Muscle of arm (tissue), 12 donors: ENCODE measurements around the gene PDGFD. TPM values are rescaled to one million over a fixed set of nuclear protein-coding genes. Genes with fewer than 3 reads are reported as not detected.

Experiments used
- DNase-seq: peaks from one replicate; pipeline ENCODE4 v3.0.0-alpha.2; 2013
- polyA plus RNA-seq, 12 donors: library from polyadenylated mRNA; unstranded; fragments of 120-200 nt; gene quantifications; one replicate each; pipeline ENCODE4 v1.2.1, GENCODE V29; 2013; ENCODE audit not compliant: insufficient read length in 12 of 12

PDGFD gene
- polyA plus RNA-seq, 12 donors: 12.6 to 44.4 (median 20.3) TPM; not detected in 1

DNA sequence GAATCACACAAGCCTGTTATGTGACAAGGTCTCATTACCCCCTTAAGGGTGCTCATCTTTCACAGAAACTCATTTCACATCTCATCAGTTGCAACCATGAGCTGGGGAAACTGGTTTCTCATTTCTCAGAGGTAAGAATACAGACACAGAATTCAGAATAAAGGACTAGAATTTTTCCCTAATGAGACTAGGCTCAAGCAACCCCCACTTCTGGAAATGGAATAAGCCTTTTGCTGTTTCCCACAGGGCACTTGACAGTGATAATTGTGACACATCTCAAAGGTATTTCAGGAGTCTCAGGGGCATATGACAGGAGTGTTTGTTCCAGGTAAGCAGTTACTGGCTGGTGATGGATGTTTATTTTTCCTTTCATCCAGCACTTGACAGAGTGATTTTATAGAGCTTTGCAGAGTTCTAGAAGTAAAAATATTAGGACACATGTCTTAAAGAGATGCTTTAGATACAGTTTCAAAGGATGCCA lies 240.5 kb downstream of the PDGFD start:
- DNase-seq: no peak

DNA sequence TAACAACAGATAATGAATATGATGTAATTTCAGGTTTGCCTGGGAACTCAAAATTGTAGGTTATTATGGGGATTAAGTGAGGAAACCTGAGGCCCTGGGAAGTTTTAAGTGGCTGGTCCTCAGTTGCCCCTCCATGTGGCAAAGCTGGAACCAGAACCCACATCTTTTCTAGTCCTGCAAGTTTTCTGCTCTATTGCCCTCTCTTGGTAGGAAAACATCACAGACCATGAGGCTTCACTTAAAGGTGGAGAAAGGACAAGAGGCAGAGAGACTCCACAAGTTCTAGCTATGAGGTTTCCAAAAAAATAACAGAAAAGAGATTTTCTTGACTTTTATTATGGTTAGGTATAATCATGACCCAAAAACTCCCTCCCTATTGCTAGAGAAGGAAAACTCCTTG lies 243.0 kb downstream of the PDGFD start:
- DNase-seq: no peak

DNA sequence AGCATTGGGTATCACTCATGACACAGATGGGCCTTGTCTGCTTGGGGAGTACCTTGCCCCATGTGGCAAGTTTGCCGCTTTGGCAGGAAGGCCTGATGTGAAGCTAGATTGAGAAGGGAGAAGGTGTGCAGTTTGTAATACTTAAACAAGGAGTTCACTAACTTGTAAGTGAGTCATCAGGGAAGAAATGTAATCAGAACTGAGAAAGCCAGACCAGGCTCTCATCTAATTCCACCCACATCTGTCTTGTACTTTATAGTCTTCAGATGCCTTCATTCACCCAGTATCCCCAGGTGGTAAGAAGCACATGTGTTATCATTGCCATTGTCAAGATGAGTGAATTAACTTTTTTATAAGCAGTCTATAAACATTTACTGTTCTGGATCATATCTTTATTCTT lies 243.5 kb downstream of the PDGFD start:
- no peak for DNase-seq

DNA sequence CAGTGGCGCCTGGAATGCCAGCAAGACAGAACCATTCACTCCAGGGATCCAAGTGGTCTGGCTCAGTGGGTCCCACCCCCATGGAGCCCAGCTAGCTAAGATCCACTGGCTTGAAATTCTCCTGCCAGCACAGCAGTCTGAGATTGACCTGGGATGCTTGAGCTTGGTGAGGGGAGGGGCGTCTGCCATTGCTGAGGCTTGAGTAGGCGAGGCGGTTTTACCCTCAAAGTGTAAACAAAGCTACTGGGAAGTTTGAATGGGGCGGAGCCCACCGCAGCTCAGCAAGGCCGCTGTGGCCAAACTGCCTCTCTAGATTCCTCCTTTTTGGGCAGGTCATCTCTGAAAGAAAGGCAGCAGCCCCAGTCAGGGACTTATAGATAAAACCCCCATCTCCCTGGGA lies 253.2 kb downstream of the PDGFD start:
- DNase-seq: no peak

DNA sequence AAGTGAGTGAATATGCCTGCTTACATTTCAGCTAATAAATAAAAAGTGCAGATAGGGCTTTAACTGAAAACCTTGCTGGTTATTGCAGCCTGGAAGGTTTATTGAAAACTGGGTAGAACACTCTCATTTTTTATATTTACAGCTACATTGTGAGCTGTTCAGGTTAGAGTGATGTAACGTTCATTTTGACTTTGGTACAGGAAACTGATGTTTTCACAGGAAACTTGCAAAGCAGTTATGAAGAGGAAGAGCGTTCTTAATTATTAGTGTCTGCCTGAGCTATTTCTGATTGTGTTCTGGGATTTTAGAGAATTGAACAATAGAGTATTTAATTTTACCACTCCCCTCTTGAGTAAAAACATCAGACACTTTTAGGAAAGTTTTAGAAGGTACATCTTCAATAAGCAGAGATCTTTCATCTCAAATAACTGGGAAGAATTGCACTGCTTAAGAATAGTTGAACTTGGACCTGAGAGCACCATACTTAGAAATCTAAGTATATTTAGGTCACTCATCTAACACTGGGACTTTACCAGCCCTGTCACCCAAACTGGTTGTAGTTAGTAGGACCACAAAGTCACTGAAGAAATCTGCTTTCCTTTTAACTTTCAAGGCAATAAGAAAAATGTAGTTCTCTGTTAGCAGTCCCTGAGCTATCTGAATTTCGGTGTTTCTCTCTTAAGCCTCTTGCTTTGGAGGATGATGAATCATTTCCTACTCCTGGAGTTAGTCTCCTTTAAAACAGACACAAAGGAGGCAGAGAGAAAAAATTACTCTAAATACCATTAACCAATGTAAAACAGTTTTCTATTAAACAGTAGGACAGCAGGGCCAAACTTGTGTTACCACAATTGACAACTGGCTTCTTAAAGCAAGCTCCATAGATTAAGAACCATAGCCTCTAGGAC lies 256.1 kb downstream of the PDGFD start:
- DNase-seq: no peak

DNA sequence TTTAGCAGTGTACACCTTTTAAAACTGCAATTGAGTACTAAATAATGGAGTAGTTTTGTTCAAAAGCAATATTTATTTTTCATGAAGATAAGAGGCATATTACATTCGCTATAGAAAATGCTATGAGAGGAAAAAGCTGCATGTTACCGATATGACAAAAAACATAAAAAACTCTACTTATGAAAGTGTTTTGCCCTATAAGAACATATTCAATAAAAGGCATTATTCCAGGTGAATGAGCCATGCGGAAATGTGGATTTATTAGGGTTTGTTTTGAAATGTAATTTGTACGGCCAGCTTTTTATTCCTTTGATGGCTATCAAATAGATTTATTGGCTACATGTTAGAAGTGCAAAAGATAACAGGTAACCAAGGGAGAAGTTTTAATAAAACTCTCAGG lies 256.8 kb downstream of the PDGFD start:
- no peak for DNase-seq

DNA sequence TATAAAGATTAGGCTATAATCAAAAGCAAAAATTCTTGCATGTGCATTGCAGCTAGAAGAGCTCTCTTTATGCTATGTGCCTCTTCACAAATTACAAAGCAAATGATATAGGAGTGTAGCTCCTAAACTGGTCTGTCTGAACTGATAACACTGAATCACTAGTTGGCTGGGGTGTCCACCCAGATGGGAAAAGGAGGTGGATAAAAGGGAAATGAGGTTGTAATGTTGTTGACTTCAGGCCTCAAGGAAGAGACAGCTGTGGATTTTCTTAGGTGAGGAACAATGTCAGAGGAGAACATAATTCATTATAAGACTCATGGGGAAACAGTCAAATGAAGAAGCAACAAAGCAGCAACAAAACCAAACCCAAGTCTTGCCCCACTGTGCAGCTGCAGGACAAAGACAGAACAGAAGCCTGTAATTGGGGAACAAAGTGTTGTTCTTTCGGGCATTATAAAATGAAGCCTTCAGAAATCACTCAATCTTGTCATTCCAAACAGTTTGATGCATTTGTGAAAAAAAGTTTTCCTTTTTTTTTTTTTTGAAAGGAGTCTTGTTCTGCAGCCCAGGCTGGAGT lies 257.6 kb downstream of the PDGFD start:
- DNase-seq: no peak

DNA sequence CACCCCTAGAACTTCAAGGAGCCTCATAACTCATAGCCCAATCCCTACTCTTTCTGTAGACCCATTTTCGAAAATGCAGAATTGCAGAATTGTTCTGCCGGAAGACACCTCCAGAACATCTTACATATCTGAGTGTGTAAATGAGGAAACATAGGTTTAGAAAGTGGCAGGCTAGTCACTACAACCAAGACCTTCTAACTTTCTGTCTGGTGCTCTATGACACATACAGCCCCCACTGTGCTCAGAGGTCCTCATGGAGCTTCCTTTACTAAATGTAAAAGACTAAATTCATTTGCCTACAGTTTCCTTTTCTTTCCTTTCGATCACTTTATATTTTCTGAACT lies 259.7 kb downstream of the PDGFD start:
- no peak for DNase-seq

DNA sequence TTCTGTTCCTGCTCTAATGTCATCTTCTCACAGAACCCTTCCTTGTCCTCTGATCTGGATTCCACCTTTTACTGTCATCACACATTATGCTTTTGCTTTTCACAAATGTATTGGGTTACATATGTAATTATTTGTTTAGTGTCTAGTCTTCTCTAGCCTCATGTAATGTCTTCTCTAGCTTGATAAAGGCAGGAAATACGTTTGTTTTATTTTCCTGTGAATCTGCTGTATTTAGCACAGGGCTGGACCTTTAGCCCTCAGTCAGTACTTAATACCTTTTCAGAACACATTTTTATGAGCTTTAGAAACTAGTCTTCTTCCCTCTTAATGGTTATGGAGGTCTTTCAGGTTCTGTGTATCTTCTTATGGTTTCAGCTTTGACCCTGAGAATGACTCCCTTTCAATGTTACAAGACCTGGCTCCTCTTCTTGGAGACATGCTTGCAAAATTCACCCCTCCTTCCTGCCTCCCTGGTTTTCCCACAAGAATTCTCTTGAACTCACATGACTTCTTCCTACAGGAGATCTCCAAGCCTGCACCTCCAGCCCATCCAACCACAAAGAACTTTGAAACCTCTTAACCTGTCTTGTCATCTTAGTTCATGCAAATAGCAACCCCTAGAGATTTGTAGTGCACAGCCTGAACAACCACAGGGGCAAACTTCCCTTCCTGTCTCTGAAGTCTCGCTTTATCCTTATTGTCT lies 260.2 kb downstream of the PDGFD start:
- no peak for DNase-seq

DNA sequence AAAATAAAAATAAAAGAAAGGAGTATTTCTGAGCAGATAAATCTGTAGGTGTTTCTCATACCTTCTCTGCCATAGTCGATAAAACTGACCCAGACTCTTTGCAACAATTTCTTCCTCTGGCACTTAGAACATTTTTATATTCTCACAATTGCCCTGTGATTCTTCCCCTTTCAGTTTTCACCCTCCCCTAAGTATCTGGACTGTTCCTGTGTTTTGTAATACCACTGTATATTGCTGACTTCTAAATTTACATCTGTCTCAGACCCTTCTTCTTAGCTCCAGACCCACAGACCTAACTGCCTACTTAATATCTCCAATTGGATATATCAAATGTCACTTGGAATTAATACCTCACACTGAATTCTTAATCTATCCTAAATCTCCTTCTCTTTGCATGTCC lies 261.0 kb downstream of the PDGFD start:
- DNase-seq: no peak

DNA sequence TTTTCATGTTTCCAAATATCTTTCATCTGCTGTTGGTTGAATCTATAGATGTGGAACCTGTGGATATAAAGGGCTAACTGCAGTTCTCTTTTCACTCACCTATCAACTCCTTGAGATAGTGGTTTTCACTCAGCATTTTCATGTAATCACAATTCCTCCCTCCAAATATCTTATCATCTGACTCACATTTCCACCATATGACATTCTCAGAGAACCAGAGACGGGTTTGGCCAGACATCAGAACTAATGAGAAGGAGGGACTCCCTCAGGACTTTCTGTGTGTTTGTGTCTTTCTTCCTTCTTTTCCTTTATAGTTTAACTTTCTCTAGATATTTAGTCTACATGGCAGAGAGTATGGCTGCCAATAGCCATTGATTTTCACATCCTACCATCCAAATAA lies 262.3 kb downstream of the PDGFD start:
- no peak for DNase-seq

DNA sequence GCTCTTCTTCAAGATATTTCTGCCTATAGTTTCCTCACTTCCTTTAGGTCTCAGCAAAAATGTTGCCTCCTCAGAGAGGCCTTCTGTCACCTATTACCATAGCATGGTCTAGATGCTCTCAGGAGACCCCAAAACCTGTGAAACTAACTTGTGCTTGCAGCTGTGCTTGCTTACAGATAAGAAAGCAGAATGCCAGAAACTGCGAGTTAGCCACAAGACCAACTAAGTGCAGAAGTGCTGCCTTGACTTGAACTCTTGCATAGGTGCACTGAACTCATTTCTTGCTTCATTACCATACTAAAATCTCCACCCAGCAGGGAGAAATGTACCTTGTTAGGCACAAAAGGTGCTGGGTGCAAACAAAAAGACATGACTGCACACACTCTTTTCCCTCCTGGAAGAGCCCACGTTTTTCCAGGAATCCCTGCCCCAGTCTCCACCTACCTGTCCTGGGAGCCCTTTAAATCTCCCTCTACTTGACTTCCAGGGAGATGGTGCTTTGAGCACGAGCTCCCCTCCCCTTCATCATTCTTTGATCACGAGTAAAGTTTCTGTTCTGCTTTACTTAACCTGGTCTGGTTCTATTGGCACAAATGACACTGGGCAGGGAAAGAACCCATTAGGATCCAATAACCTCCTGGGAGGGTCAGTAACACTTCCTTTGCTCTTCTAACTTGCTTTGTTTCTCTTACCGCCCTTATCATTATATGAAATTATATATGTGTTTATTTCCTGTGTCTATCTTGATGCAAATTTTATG lies 265.2 kb downstream of the PDGFD start:
- no peak for DNase-seq

DNA sequence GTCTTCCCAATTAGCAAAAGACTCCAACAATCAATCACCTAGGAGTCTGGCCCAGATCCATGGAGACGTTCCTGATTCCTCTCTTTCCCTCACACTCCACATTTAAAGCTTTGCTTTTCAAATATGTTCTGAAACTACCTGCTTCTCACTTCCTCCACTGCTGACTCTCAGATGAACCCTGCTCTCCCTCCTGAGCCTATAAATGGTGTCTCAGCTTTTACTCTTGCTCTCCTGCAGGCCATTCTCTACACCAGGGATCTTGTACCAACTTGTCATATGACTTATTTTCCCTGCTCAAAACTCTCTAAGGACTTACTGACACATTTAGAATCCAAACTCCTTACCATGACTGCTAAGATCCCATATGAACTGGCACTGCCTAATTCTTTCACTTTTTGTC lies 265.9 kb downstream of the PDGFD start:
- no peak for DNase-seq

DNA sequence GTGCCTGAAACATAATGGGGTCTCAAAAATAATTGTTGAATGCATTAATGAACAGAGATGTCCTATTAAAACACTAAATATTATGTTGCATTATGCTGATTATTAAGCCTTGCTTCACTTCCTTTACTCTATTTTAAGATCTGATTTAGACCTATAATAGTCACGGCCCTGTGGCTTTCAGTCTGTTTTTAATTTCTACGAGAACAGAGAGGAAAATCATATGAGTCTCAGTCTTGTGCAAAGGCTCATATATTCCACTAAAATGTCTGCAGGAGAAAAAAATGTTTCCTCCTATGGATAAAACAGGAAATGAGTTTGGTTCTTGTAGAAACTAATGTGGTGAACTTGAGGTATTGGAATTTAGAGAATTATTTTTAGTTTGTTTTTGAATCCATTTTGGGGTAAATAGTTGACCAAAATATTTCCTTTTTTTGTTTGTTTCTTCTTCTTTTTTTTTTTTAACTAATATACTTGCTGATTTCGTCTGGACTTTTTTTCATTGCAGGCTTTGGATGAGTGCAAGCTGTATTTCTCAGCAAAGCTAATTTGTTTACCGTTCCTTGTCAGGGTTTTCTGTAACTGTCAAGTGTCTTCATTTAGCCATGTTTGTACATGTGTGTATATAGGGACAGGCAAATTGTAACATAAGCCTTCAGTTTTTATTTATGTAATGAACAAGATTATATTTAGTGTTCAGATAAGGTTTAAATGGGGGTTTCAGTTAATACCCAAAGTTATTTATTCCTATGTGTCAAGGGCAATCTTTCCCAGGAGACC lies 266.6 kb downstream of the PDGFD start:
- no peak for DNase-seq

DNA sequence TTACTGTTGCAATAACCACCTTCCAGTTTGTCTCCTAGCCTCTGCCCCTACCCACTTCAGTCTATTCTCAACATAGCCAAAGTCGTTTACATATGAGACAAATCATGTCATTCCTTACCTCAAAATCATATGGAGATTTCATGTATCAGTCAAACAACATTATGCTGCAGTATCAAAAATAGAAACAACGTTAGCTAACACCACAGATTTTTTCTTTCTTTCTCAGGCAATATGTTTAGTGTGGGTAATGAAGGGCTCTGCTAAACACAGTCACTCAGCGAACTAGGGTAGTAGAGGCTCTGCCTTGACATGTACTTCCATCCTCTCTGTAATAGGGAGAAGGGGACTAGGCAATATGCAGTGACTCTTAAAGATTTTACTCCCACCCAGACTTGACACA lies 268.8 kb downstream of the PDGFD start:
- DNase-seq: no peak

DNA sequence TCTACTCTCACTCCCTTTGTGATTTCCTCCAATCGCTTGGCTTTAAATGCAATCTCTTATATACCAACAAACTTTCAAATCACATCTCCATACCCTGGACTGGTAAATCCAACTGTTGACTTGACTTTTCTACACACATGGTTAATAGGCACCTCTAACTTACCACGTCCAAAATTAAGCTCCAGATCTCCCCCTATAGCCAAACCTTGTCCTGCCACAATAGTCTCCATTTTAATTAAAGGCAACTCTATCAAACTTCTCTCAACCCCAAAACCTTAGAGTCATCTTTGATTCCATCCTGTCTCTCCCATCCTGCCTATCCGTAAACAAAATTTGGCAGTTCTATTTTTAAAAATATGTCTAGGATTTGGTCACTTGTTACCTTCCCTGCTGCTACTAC lies 269.3 kb downstream of the PDGFD start:
- DNase-seq: no peak

DNA sequence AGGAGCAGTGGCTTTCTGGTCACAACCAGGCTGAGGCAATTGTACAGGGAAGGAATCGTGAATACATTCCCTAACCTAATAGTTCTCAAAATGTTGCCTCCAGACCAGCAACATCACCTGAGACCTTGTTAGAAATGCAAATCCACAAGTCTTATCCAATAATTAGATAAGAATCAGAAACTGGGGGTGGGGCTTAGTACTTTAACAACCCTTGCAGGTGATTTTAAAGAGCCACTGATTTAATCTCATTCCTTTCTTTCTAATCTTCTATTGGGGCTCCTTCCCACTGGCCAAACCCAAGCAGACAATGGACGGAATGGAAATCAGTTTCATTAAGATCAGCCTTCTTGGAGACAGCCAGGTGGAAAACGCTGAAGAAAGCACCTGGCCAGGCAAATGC lies 269.9 kb downstream of the PDGFD start:
- no peak for DNase-seq

DNA sequence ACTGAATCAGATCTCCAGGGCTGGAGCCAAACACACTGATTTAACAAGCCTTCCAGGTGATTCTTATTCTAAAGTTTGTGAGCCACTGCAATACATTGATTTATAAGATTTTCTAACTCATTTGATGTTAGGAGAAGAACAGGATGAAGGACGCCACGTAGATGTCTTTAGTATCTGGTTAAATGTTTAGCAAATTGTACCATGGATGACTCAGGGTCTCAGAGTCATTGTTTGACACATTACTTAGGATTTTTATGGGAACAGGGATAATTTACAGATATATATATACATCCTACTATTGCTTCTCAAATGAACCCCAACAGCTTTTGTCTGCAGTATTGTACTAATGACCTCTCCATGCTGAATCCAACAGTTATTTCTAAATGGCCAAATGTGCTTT lies 270.6 kb downstream of the PDGFD start:
- no peak for DNase-seq

DNA sequence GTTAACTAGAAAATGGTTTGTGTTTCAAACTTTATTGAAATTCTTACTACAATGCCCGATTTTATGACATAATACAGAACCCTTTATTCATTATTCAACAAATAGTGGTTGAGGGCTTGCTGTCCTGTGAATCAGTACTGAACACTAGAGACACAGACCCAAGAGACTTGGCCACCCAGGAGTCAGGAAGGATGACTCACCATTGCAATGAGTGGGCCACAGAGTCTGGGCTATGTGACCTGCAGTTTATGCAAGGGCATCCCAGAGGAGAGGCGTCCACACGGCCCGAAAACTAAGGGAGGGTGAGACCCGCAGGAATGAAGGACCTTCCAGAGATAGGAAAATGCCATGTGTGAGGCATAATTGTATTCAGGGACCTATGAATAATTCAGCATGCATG lies 271.3 kb downstream of the PDGFD start:
- DNase-seq: no peak

DNA sequence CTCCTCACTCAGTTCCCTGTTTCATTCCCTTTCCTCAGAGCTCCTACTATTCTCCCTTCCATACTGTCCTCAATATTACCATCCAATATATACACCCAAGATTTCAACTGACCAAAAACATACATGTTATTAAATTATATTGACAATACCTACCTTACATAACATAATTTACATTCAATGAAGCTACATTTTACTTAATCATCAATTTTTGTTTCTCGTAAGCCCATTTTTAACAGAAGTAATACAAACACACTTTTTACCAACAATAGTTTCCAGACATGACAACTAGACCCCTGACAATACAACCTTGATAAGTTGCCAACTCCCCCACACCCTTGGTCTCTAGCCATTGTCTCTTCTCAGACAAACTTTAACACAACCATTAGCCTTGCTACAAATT lies 273.3 kb downstream of the PDGFD start:
- DNase-seq: no peak

DNA sequence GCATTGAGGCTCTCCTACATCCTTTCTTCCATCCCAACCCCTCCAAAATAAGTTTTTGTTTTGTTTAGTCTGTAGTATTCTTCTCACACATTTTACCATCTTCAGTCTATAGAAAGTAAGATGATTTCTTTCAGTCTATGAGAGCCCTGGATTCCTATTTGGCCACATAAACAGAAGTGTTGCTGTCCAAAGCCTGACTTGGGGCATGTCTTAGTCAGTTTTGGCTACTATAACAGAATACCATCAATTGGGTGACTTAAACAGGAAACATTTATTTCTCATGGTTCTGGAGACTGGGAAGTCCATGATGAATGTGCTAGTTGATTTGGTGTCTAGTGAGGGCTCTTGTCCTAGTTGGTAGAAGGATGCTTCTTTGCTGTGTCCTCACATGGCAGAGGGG lies 274.3 kb downstream of the PDGFD start:
- DNase-seq: no peak
